ENCODE results near the gene COBL.
A peak's percentile ranks its signal among the peaks of the same experiment; 100 is the strongest.

Gene COBL

GRCh38 chr7:51316666-51317581 lies at the start of gene COBL:
TSS of gene COBL (minus strand) at chr7:51316809. CDS start at chr7:51316633, 176 bp downstream.
- DNase-seq, result no peak

- DNase-seq, result no peak
Measured at GRCh38 chr7:51366172-51366728, 49.6 kb upstream of the COBL start.

- DNase-seq, result no peak
Measured at GRCh38 chr7:51357821-51358220, 41.2 kb upstream of the COBL start.

GRCh38 chr7:51356849-51357516 lies 40.4 kb upstream of the COBL start:
- no peak for DNase-seq

GRCh38 chr7:51354897-51355296 lies 38.3 kb upstream of the COBL start:
- no peak for DNase-seq

GRCh38 chr7:51354434-51354833 lies 37.8 kb upstream of the COBL start:
- DNase-seq, result no peak

GRCh38 chr7:51352174-51353100 lies 35.8 kb upstream of the COBL start:
- DNase-seq, result no peak

GRCh38 chr7:51351661-51352060 lies 35.1 kb upstream of the COBL start:
- DNase-seq, result no peak

- DNase-seq, result no peak
Measured at GRCh38 chr7:51350546-51350896, 33.9 kb upstream of the COBL start.

GRCh38 chr7:51349820-51350545 lies 33.4 kb upstream of the COBL start:
- peak; percentile 64 to 80 for DNase-seq

- no peak for DNase-seq
Measured at GRCh38 chr7:51346126-51346525, 29.5 kb upstream of the COBL start.

- no peak for DNase-seq
Measured at GRCh38 chr7:51344406-51345138, 28.0 kb upstream of the COBL start.

- DNase-seq, result no peak
Measured at GRCh38 chr7:51340936-51341335, 24.3 kb upstream of the COBL start.

- no peak for DNase-seq
Measured at GRCh38 chr7:51340029-51340838, 23.6 kb upstream of the COBL start.

- no peak for DNase-seq
Measured at GRCh38 chr7:51335057-51335456, 18.4 kb upstream of the COBL start.

- DNase-seq, result no peak
Measured at GRCh38 chr7:51329696-51330263, 13.2 kb upstream of the COBL start.

- DNase-seq, result no peak
Measured at GRCh38 chr7:51328351-51328801, 11.8 kb upstream of the COBL start.

GRCh38 chr7:51327287-51327717 lies 10.7 kb upstream of the COBL start:
- DNase-seq, result no peak

GRCh38 chr7:51326656-51327286 lies 10.2 kb upstream of the COBL start:
- DNase-seq, result no peak

Measured in NCI-H2081 (cell line).